Trophoblast cell (in vitro differentiated cells and primary cell): ENCODE measurements around the gene ANO6.

ENCODE experiments used
- DNase-seq, 2 donors: peaks; one replicate each; pipeline ENCODE4 v3.0.0-alpha.2; 2016
- H2AFZ ChIP-seq: 2 replicates; pipeline ENCODE4 v1.6.1; 2013; ENCODE audit warnings: low read length, moderate library complexity, mild to moderate bottlenecking; ENCODE audit not compliant: insufficient read depth, poor library complexity
- H2AK5ac ChIP-seq: 2 replicates; pipeline ENCODE4 v1.6.1; 2013; ENCODE audit warnings: mild to moderate bottlenecking, low read length
- H2BK120ac ChIP-seq: 2 replicates; pipeline ENCODE4 v1.6.1; 2013; ENCODE audit warnings: low read length, mild to moderate bottlenecking, moderate library complexity; ENCODE audit not compliant: insufficient read depth, poor library complexity
- H2BK12ac ChIP-seq: 2 replicates; pipeline ENCODE4 v1.6.1; 2013; ENCODE audit warnings: mild to moderate bottlenecking, low read length, moderate library complexity
- H2BK5ac ChIP-seq: 2 replicates; pipeline ENCODE4 v1.6.1; 2013; ENCODE audit warnings: low read length, low read depth, moderate library complexity, mild to moderate bottlenecking; ENCODE audit not compliant: poor library complexity
- H3K14ac ChIP-seq: 2 replicates; pipeline ENCODE4 v1.6.1; 2013; ENCODE audit warnings: mild to moderate bottlenecking, low read length
- H3K18ac ChIP-seq: 2 replicates; pipeline ENCODE4 v1.6.1; 2013; ENCODE audit warnings: mild to moderate bottlenecking, low read length
- H3K23ac ChIP-seq: 2 replicates; pipeline ENCODE4 v1.6.1; 2013; ENCODE audit warnings: low read length
- H3K27ac ChIP-seq: 2 replicates; pipeline ENCODE4 v1.5.1; 2013; ENCODE audit warnings: low read depth, mild to moderate bottlenecking, inconsistent platforms, low read length, moderate library complexity
- H3K27me3 ChIP-seq: 2 replicates; pipeline ENCODE4 v1.6.1; 2013; ENCODE audit warnings: inconsistent platforms, mild to moderate bottlenecking, low read length, moderate library complexity; ENCODE audit not compliant: insufficient read depth
- H3K36me3 ChIP-seq, 2 experiments: 1 replicate in 1 of 2; 2 replicates in 1 of 2; pipeline ENCODE4 v1.6.1; 2013; ENCODE audit warnings: low read length in 2 of 2, mild to moderate bottlenecking in 2 of 2, moderate library complexity in 1 of 2; ENCODE audit not compliant: insufficient read depth in 2 of 2, control insufficient read depth in 1 of 2
- H3K4ac ChIP-seq: 2 replicates; pipeline ENCODE4 v1.6.1; 2013; ENCODE audit warnings: low read depth, mild to moderate bottlenecking, low read length, moderate library complexity
- H3K4me1 ChIP-seq, 2 experiments: 1 replicate in 1 of 2; 2 replicates in 1 of 2; pipeline ENCODE4 v1.6.1; 2013; ENCODE audit warnings: low read length in 2 of 2, mild to moderate bottlenecking in 2 of 2, moderate library complexity in 1 of 2; ENCODE audit not compliant: insufficient read depth in 2 of 2, control insufficient read depth in 1 of 2
- H3K4me2 ChIP-seq: 2 replicates; pipeline ENCODE4 v1.6.1; 2013; ENCODE audit warnings: inconsistent platforms, mild to moderate bottlenecking, low read length, moderate library complexity
- H3K4me3 ChIP-seq: 2 replicates; pipeline ENCODE4 v1.5.1; 2013; ENCODE audit warnings: mild to moderate bottlenecking, low read depth, low read length, inconsistent platforms
- H3K79me1 ChIP-seq: one replicate; pipeline ENCODE4 v1.6.1; 2013; ENCODE audit warnings: low read length
- H3K79me2 ChIP-seq: 2 replicates; pipeline ENCODE4 v1.6.1; 2013; ENCODE audit warnings: low read length, mild to moderate bottlenecking; ENCODE audit not compliant: control insufficient read depth, insufficient read depth, poor library complexity
- H3K9ac ChIP-seq: 2 replicates; pipeline ENCODE4 v1.6.1; 2013; ENCODE audit warnings: mild to moderate bottlenecking, low read length
- H3K9me3 ChIP-seq: 2 replicates; pipeline ENCODE4 v1.6.1; 2013; ENCODE audit warnings: low read depth, mild to moderate bottlenecking, control low read depth, inconsistent platforms, low read length; ENCODE audit not compliant: insufficient read depth
- H4K12ac ChIP-seq: 2 replicates; pipeline ENCODE4 v1.6.1; 2013; ENCODE audit warnings: low read depth, mild to moderate bottlenecking, low read length, moderate library complexity
- H4K8ac ChIP-seq: 2 replicates; pipeline ENCODE4 v1.6.1; 2013; ENCODE audit warnings: low read depth, mild to moderate bottlenecking, low read length, moderate library complexity
- H4K91ac ChIP-seq: one replicate; pipeline ENCODE4 v1.6.1; 2013; ENCODE audit warnings: low read depth, mild to moderate bottlenecking, low read length, moderate library complexity
- WGBS: extraction: QIAGEN DNeasy Blood & Tissue Kit; methylation state at CpG from one replicate; pipeline ENCODE4 v1.1.7; 2013; ENCODE audit warnings: missing lambda C conversion rate; ENCODE audit not compliant: insufficient read length, insufficient coverage; ENCODE audit errors: extremely low coverage; 5-methylcytosine and 5-hydroxymethylcytosine counted together

The ANO6 gene

DNA sequence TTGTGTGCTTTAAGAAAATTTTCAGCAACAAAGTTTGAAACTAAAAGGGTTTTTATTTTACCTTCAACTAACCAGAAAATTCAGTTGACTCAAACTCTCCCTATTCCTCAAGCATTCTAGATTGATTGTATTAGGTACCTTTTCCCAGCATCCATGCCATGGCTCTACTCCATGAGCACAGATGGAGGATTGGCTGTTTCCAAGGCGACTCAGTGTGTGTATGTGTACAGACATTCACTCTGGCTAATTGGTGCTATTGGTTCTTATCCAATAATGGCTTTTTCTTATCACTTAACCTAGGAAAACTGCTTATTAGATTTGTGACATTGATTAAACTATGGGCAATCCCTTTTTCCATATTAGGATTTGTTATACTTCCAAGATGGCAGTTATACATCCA, 202.6 kb downstream of the ANO6 start:
- Histone ChIP-seq H4K91ac (no peak overlapping the region), H3K79me1 (no peaks in the 10 kb centered on the region), H3K18ac (no peak overlapping the region), H2AK5ac (no peak overlapping the region), H2AFZ (no peak overlapping the region), H3K9ac (no peak overlapping the region), H3K27ac (no peak overlapping the region), H2BK5ac (no peak overlapping the region), H3K27me3 (no peaks in the 10 kb centered on the region), H3K9me3 (no peaks in the 10 kb centered on the region), H3K4me2 (no peak overlapping the region), H3K14ac (no peak overlapping the region), H3K4me3 (no peak overlapping the region), H3K4ac (no peak overlapping the region), H2BK120ac (no peak overlapping the region), H3K79me2 (no peaks in the 10 kb centered on the region), H4K12ac (no peak overlapping the region), H4K8ac (no peak overlapping the region), H3K36me3 (peaks cover 16 to 29% of the 10 kb centered on the region in 2 experiments), H3K23ac (no peak overlapping the region), H3K4me1 (no peaks in the 10 kb centered on the region), H2BK12ac (no peak overlapping the region)
- no peak for DNase-seq
- WGBS: no CpG with 5 or more reads among the region's 1 CpG

DNA sequence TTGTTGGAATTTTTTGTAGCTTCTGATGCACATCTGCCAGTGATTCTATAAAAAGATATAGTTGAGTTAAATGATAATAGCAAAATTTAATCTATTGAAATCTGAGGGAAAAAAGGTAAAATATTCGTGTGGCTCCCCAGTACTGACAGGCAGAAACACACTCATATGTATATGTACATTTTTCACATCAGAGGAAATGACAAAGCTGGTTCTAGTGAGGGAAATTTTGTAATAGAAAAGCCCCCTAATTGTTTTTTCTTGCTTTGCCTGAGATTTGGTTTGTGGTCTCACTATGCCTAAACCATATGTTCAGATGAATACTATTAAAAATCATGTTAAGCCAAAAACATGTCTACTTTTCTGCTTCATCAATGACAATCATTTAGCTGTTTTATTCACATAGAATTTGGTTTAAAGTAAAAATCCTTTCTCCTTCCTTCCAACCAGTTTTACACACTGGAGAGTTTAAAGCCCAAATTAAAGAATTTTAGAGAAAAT, 203.5 kb downstream of the ANO6 start:
- WGBS: no CpG with 5 or more reads among the region's 1 CpG
- Histone ChIP-seq H3K79me2 (no peaks in the 10 kb centered on the region), H3K9me3 (no peaks in the 10 kb centered on the region), H3K27me3 (no peaks in the 10 kb centered on the region), H3K23ac (no peak overlapping the region), H4K8ac (no peak overlapping the region), H4K12ac (no peak overlapping the region), H2AFZ (no peak overlapping the region), H3K4ac (no peak overlapping the region), H3K4me1 (no peaks in the 10 kb centered on the region), H2BK12ac (no peak overlapping the region), H3K18ac (no peak overlapping the region), H2AK5ac (no peak overlapping the region), H4K91ac (no peak overlapping the region), H3K27ac (no peak overlapping the region), H3K36me3 (peaks cover 14 to 28% of the 10 kb centered on the region in 2 experiments), H3K14ac (no peak overlapping the region), H3K4me2 (no peak overlapping the region), H2BK5ac (no peak overlapping the region), H3K79me1 (no peaks in the 10 kb centered on the region), H2BK120ac (no peak overlapping the region), H3K9ac (no peak overlapping the region), H3K4me3 (no peak overlapping the region)
- DNase-seq: no peak

DNA sequence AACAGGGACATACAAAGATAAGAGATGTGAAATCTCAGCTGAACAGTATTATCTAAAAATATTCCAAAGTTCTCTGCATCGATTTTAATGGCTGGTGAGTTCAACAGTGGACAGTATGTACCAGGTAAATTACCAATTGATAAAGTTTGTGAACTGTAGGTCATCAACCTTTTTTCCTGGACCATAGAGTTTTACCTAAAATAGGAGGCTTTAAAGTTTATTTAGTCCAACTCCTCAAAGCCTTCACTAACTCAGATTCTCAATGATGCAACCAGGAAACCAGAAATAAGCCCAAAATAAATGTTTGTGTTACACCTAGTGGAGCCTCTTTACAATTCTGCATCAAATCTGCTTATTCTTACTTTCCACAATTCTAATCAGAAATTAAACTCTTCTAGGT, 205.8 kb downstream of the ANO6 start:
- no peak overlapping the region for H4K8ac ChIP-seq
- no peaks in the 10 kb centered on the region for H3K27me3 ChIP-seq
- no peak overlapping the region for H3K23ac ChIP-seq
- no peak overlapping the region for H4K91ac ChIP-seq
- no peak overlapping the region for H4K12ac ChIP-seq
- no peak overlapping the region for H3K4ac ChIP-seq
- no peaks in the 10 kb centered on the region for H3K79me2 ChIP-seq
- H3K79me1 ChIP-seq: no peaks in the 10 kb centered on the region
- H2BK5ac ChIP-seq: no peak overlapping the region
- no peak overlapping the region for H3K4me2 ChIP-seq
- no peak overlapping the region for H3K9ac ChIP-seq
- H2AK5ac ChIP-seq: no peak overlapping the region
- WGBS: no CpG with 5 or more reads among the region's 1 CpG
- H2BK12ac ChIP-seq: no peak overlapping the region
- no peak for DNase-seq
- H3K4me3 ChIP-seq: no peak overlapping the region
- H3K27ac ChIP-seq: no peak overlapping the region
- no peak overlapping the region for H2BK120ac ChIP-seq
- H3K14ac ChIP-seq: no peak overlapping the region
- H2AFZ ChIP-seq: no peak overlapping the region
- H3K18ac ChIP-seq: no peak overlapping the region
- H3K4me1 ChIP-seq: no peaks in the 10 kb centered on the region
- no peaks in the 10 kb centered on the region for H3K9me3 ChIP-seq
- peaks cover 16 to 29% of the 10 kb centered on the region in 2 experiments for H3K36me3 ChIP-seq

DNA sequence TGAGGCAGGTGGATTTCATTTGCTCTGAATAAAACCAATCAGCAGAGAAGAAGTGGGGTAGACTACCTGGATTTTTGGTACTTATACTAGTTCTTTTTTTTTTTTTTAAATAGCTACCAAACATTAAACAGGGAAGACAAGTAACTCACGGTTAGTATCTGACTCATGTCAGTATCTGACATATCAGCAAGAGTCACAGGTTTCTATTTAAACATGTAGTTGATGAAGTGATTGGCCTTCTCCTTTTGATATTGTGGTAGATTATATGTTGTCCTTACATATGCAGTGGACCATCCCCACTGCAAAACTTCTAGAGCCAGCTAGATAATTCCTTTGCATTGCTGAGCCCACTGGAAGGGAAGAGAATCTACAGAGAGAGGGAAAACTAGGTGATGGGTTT, 208.0 kb downstream of the ANO6 start:
- H2AK5ac ChIP-seq: no peak overlapping the region
- H3K4me3 ChIP-seq: no peak overlapping the region
- no peak overlapping the region for H2BK12ac ChIP-seq
- H4K8ac ChIP-seq: no peak overlapping the region
- DNase-seq: no peak
- peaks cover 20 to 29% of the 10 kb centered on the region in 2 experiments for H3K36me3 ChIP-seq
- H4K91ac ChIP-seq: no peak overlapping the region
- H3K9ac ChIP-seq: no peak overlapping the region
- H4K12ac ChIP-seq: no peak overlapping the region
- H2BK5ac ChIP-seq: no peak overlapping the region
- no peak overlapping the region for H3K23ac ChIP-seq
- no peaks in the 10 kb centered on the region for H3K79me2 ChIP-seq
- WGBS: no CpG with 5 or more reads among the region's 1 CpG
- no peak overlapping the region for H2AFZ ChIP-seq
- no peak overlapping the region for H3K4ac ChIP-seq
- H3K18ac ChIP-seq: no peak overlapping the region
- H2BK120ac ChIP-seq: no peak overlapping the region
- no peak overlapping the region for H3K14ac ChIP-seq
- no peaks in the 10 kb centered on the region for H3K27me3 ChIP-seq
- no peaks in the 10 kb centered on the region for H3K4me1 ChIP-seq
- H3K27ac ChIP-seq: no peak overlapping the region
- no peaks in the 10 kb centered on the region for H3K79me1 ChIP-seq
- no peaks in the 10 kb centered on the region for H3K9me3 ChIP-seq
- H3K4me2 ChIP-seq: no peak overlapping the region
